SU-DHL-6 (cell line): ENCODE measurements around the gene TDRD7.

ENCODE experiments used
- CTCF ChIP-seq: fragments of 200-600 bp; sonication (generic); IDR thresholded peaks from one replicate; pipeline ENCODE4 v1.5.1; 2017; ENCODE audit warnings: antibody characterized with exemption, mild to moderate bottlenecking, low read length, moderate library complexity; ENCODE audit not compliant: insufficient read depth, poor library complexity, severe bottlenecking
- EZH2phosphoT487 ChIP-seq: fragments of 200-600 bp; sonication (generic), shearing (Covaris generic); conservative IDR thresholded peaks from 2 replicates; pipeline ENCODE4 v1.6.1; 2018; ENCODE audit warnings: mild to moderate bottlenecking, antibody characterized with exemption, low read length, moderate library complexity, mixed read lengths

GRCh38 chr9:97447001-97447400, 35.1 kb downstream of the TDRD7 start:
- TF ChIP-seq CTCF (no peak), EZH2phosphoT487 (no peak)
